Right lobe of liver (tissue), 6 donors: ENCODE measurements around the gene AADAT. TPM values are rescaled to one million over a fixed set of nuclear protein-coding genes. Genes with fewer than 3 reads are reported as not detected.
"Not testable (repeated sequence)": the region's sequence is repeated elsewhere in the genome, so short reads cannot be mapped to it uniquely, and the experiment has no call there.

Source experiments
- ATAC-seq, 4 donors: fragments of 200-7000 bp; cut with Tn5 transposase; one replicate each; pipeline ENCODE4 v1.9.1; 2020; ENCODE audit warnings: mild to moderate bottlenecking in 4 of 4, moderate library complexity in 4 of 4
- DNase-seq, 3 donors: peaks; one replicate each; pipeline ENCODE4 v3.0.0-alpha.2; 2020
- H3K27ac ChIP-seq, 3 donors: fragments of 200-600 bp; one replicate each; pipeline ENCODE4 v1.8.0; 2022
- H3K27me3 ChIP-seq, 2 donors: fragments of 200-600 bp; one replicate each; pipeline ENCODE4 v1.8.0; 2022
- H3K36me3 ChIP-seq, 4 donors: fragments of 200-600 bp; sonication (generic) in 1 of 4; one replicate each; pipeline versions ENCODE4 v1.5.1 to v1.8.0; 2017 to 2022; ENCODE audit warnings: control low read depth in 1 of 4
- H3K4me1 ChIP-seq, 4 donors: fragments of 200-600 bp; sonication (generic) in 1 of 4; one replicate each; pipeline versions ENCODE4 v1.5.1 to v1.8.0; 2017 to 2022; ENCODE audit warnings: control low read depth in 1 of 4
- H3K4me3 ChIP-seq, 3 donors: fragments of 200-600 bp; one replicate each; pipeline ENCODE4 v1.8.0; 2022
- H3K9me3 ChIP-seq, 4 donors: fragments of 200-600 bp; sonication (generic) in 1 of 4; one replicate each; pipeline versions ENCODE4 v1.5.1 to v1.8.0; 2017 to 2022; ENCODE audit warnings: control low read depth in 1 of 4
- POLR2A ChIP-seq: fragments of 450-650 bp; IDR thresholded peaks from one replicate; pipeline ENCODE4 v1.6.1; 2017; ENCODE audit warnings: antibody characterized with exemption, mild to moderate bottlenecking
- WGBS: methylation state at CpG from one replicate; pipeline ENCODE4 v1.1.6; 2018; ENCODE audit warnings: low coverage, low lambda C conversion rate; ENCODE audit not compliant: insufficient coverage; ENCODE audit errors: missing lambda C conversion rate; 5-methylcytosine and 5-hydroxymethylcytosine counted together
- intact Hi-C, 2 donors: fragments of 100-400 bp; cut with DNase I; formaldehyde crosslinking; loops; one replicate each; pipeline versions ENCODE4 v1.11.2 to v1.14.1; 2022
- total RNA-seq, 6 experiments: library from RNA; depleted of rRNA in 2 of 6; stranded (reverse); fragments of >200 nt in 2 of 6; fragmentation: NEBNext Ultra II Directional in 3 of 6; extraction: Animal tissue kit (Norgen Biotek cat#: 25700) in 3 of 6; gene quantifications; one replicate each; pipeline versions ENCODE4 v1.1.0 to v1.2.4, GENCODE V29; 2016 to 2023
- TF ChIP-seq, protein P1 (sequence below), 4 donors: fragments of 200-600 bp in 3 of 4; fragments of 450-650 bp in 1 of 4; IDR thresholded peaks; one replicate each; pipeline versions ENCODE4 v1.5.1 to v1.8.0; 2016 to 2022; ENCODE audit warnings: antibody characterized with exemption in 4 of 4, mild to moderate bottlenecking in 2 of 4
- donor health status: DM: no; HTN: yes; CAD: no.
- donor health status: DM: no; HTN: no; CAD: no.
- donor health status: DM: no; HTN: no; CAD: no.
- donor health status: DM: no; HTN: yes; CAD: no.
- donor health status: DM: no; HTN: yes; CAD: no.

The AADAT gene
- total RNA-seq, 6 experiments from 2014 or later, result 5.6 to 43.3 (median 19.5) TPM

DNA sequence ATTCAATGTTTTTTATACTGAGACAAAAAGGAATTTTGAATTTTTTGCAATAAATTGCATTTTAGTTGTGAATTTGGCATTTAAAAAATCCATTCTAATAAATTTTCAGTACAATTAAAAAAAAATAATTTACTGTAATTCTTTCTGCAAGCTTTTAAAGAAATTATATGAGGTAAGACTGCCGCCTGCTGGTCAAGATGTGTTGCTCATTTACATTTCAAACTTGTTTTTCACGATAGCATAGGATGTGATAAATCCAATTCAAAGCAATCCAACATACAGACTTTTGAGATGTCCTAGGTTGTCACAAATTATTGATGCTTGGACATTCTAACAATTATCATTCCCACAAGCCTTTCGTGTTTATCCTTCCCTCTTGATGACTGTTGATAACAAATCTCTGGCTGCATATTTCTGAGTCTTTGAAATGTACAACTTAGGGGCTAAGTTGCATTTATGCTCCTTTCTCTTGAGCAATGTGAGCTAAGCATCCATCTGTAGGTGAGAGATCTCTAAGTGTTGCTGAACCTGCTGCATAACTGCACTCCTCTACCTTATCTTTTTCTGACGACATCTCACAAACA is 41.9 kb downstream of the AADAT start:
- peak; percentile 61 to 74 (median 74) for ATAC-seq

DNA sequence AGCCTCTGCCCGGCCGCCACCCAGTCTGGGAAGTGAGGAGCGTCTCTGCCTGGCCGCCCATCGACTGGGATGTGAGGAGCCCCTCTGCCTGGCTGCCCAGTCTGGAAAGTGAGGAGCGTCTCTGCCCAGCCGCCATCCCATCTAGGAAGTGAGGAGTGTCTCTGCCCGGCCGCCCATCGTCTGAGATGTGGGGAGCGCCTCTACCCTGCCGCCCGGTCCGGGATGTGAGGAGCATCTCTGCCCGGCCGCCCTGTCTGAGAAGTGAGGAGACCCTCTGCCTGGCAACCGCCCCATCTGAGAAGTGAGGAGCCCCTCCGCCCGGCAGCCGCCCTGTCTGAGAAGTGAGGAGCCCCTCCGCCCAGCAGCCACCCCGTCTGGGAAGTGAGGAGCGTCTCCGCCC is 43.6 kb downstream of the AADAT start:
- DNase-seq, H3K27ac ChIP-seq, H3K27me3 ChIP-seq, H3K9me3 ChIP-seq, H3K4me1 ChIP-seq, H3K4me3 ChIP-seq, ATAC-seq, H3K36me3 ChIP-seq: not testable (repeated sequence)
- intact Hi-C loops, result loop anchor here in 1 of 2 donors (5.0 kb wide), 1 partner anchor 229 kb away; no protein-coding TSS in a partner anchor
- no CpG with 5 or more reads among the region's 24 CpGs for WGBS

More for the DNA sequence above, 41.9 kb downstream of the AADAT start:
- Histone ChIP-seq H3K36me3 (no peaks in the 10 kb centered on the region), H3K4me1 (no peaks in the 10 kb centered on the region), H3K4me3 (no peak overlapping the region), H3K27me3 (no peaks in the 10 kb centered on the region), H3K9me3 (no peaks in the 10 kb centered on the region), H3K27ac (no peak overlapping the region)
- TF ChIP-seq, protein P1, sequence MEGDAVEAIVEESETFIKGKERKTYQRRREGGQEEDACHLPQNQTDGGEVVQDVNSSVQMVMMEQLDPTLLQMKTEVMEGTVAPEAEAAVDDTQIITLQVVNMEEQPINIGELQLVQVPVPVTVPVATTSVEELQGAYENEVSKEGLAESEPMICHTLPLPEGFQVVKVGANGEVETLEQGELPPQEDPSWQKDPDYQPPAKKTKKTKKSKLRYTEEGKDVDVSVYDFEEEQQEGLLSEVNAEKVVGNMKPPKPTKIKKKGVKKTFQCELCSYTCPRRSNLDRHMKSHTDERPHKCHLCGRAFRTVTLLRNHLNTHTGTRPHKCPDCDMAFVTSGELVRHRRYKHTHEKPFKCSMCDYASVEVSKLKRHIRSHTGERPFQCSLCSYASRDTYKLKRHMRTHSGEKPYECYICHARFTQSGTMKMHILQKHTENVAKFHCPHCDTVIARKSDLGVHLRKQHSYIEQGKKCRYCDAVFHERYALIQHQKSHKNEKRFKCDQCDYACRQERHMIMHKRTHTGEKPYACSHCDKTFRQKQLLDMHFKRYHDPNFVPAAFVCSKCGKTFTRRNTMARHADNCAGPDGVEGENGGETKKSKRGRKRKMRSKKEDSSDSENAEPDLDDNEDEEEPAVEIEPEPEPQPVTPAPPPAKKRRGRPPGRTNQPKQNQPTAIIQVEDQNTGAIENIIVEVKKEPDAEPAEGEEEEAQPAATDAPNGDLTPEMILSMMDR (IDR thresholded peaks at IDR 0.05), result peak; percentile 72 to 87 (median 82)
- no peak for TF ChIP-seq POLR2A
- intact Hi-C loops, result loop anchor here in 1 of 2 donors (5.0 kb wide), 1 partner anchor 231 kb away; no protein-coding TSS in a partner anchor
- 7% methylated on average over 4 of the region's 4 CpGs for WGBS
- DNase-seq, result no peak

DNA sequence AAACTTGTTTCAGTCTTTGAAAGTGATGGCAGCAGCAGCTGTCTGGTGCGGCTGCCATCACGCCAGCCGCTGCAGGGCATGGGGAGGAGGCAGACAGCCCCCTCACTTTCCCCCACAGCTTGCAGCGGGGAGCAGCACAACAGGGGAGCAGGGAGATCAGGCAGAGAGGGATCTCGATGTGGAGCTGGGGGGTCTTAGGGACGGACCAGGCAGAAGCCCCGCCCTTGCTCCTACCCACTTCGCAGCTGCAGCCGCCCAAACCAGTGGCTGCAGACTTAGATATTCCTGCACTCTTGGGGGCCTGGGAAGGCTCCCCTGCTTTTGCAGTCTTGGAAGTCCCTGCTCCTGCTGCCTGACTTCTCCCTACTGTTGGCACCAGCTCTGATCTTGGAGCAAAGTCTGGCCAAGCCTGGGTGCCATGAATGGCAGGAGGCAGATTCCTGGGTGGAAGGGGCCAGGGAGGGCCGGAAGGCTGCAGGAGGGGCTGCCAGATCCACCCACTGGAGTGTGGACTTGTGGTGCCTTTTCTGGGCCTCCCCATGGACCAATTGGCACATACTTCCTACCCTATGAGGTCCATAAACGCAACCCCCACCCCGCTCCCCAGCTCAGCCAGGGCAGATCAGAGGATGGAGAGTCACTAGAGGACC is 49.6 kb downstream of the AADAT start:
- Histone ChIP-seq H3K36me3 (no peaks in the 10 kb centered on the region), H3K4me1 (peaks cover 0 to 15% (median 0%) of the 10 kb centered on the region in 4 donors), H3K27ac (no peak overlapping the region), H3K4me3 (no peak overlapping the region), H3K27me3 (no peaks in the 10 kb centered on the region), H3K9me3 (no peaks in the 10 kb centered on the region)
- TF ChIP-seq, protein P1 (IDR thresholded peaks at IDR 0.05), result no peak
- TF ChIP-seq POLR2A, result no peak
- WGBS, result 85% methylated on average over 4 of the region's 12 CpGs
- intact Hi-C loops, result loop anchor here in 1 of 2 donors (5.0 kb wide), 1 partner anchor 238 kb away; no protein-coding TSS in a partner anchor
- no peak for DNase-seq
- ATAC-seq, result peak in 1 of 4 donors; percentile 24

DNA sequence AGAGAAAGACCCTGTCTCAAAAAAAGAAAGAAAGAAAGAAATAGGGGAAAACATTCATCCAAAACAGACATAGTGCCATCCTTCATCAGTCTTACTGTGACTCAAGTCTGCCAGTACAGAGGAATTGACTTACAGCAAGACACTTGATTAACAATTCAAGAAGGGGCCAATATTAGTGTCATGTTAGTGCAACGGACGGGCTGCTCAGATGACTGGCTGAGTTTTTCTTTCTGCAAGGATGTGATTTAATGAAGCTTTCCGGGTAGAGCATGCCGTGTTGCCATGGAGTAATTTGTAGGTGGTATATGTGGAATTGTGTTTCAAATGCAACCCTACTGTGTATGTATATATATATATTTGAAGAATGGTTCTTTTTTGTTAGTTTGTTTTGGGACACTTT is 51.0 kb downstream of the AADAT start:
- Histone ChIP-seq H3K27me3 (no peaks in the 10 kb centered on the region), H3K4me3 (no peak overlapping the region), H3K27ac (no peak overlapping the region), H3K4me1 (peaks cover 0 to 15% (median 0%) of the 10 kb centered on the region in 4 donors), H3K9me3 (no peaks in the 10 kb centered on the region), H3K36me3 (no peaks in the 10 kb centered on the region)
- ATAC-seq, result no peak
- DNase-seq, result no peak
- intact Hi-C loops, result loop anchor here in 1 of 2 donors (10.0 kb wide), 1 partner anchor 134 kb away; no protein-coding TSS in a partner anchor
- 65% methylated on average over 3 of the region's 4 CpGs for WGBS
- TF ChIP-seq, protein P1 (IDR thresholded peaks at IDR 0.05), result no peak
- TF ChIP-seq POLR2A, result no peak

DNA sequence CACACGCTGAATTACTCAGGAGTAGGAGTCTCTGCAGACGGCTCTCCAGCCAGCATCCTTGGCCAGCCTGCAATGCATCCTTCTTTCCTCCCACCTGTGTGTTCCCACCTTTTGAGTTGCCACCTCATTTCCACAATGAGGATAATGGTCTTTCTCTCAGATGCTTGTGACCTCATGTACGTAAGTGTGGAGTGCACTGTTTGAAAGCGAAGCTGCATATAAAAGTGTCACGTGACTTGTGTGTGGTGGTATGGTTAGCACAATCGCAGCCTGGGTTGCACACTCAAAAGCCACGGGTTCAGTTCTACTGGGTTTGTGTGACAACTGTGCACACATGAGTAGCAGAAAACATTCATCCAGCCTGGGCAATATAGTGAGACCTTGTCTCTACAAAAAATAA is 51.5 kb downstream of the AADAT start:
- Histone ChIP-seq H3K4me1 (peaks cover 0 to 20% (median 0%) of the 10 kb centered on the region in 4 donors), H3K36me3 (no peaks in the 10 kb centered on the region), H3K27ac (no peak overlapping the region), H3K4me3 (no peak overlapping the region), H3K27me3 (no peaks in the 10 kb centered on the region), H3K9me3 (no peaks in the 10 kb centered on the region)
- WGBS, result 90% methylated on average over 7 of the region's 7 CpGs
- intact Hi-C loops, result loop anchor here in 1 of 2 donors (10.0 kb wide), 1 partner anchor 133 kb away; no protein-coding TSS in a partner anchor
- DNase-seq, result no peak
- ATAC-seq, result no peak
- no peak for TF ChIP-seq POLR2A
- TF ChIP-seq, protein P1 (IDR thresholded peaks at IDR 0.05), result no peak
